Natural killer cell (primary cell): ENCODE measurements around the gene TMX1. TPM values are rescaled to one million over a fixed set of nuclear protein-coding genes. Genes with fewer than 3 reads are reported as not detected.

Experiments used
- ATAC-seq, 3 donors: fragments of 150-1000 bp in 2 of 3; fragments of 200-7000 bp in 1 of 3; cut with Tn5 transposase; 1 replicate in 1 of 3; 2 replicates in 2 of 3; pipeline ENCODE4 v1.10.0; 2021; ENCODE audit warnings: mild to moderate bottlenecking in 2 of 3, moderate library complexity in 2 of 3
- DNase-seq, 2 donors: peaks; one replicate each; pipeline versions ENCODE4 v3.0.0 to v3.0.0-alpha.2; 2013 to 2021; ENCODE audit warnings: mixed read lengths in 1 of 2
- H3K27ac ChIP-seq: one replicate; pipeline ENCODE4 v1.5.1; 2013; ENCODE audit warnings: mild to moderate bottlenecking, low read length
- H3K27me3 ChIP-seq: one replicate; pipeline ENCODE4 v1.6.1; 2013; ENCODE audit warnings: low read length; ENCODE audit not compliant: control insufficient read depth, insufficient read depth
- H3K36me3 ChIP-seq: one replicate; pipeline ENCODE4 v1.6.1; 2013; ENCODE audit warnings: low read length; ENCODE audit not compliant: control insufficient read depth, insufficient read depth
- H3K4me1 ChIP-seq: one replicate; pipeline ENCODE4 v1.6.1; 2013; ENCODE audit warnings: low read length; ENCODE audit not compliant: control insufficient read depth, insufficient read depth
- H3K4me3 ChIP-seq: one replicate; pipeline ENCODE4 v1.5.1; 2013; ENCODE audit warnings: low read length
- H3K9me3 ChIP-seq: one replicate; pipeline ENCODE4 v1.6.1; 2013; ENCODE audit warnings: low read length; ENCODE audit not compliant: control insufficient read depth, insufficient read depth
- H3K27ac Mint-ChIP-seq, 2 donors: one replicate each; pipeline ENCODE4 v1.8.0; 2022; ENCODE audit warnings: mild to moderate bottlenecking in 2 of 2, mixed read lengths in 2 of 2, moderate library complexity in 1 of 2
- H3K27me3 Mint-ChIP-seq, 2 donors: one replicate each; pipeline ENCODE4 v1.8.0; 2022; ENCODE audit warnings: low read depth in 2 of 2, mixed read lengths in 2 of 2
- H3K36me3 Mint-ChIP-seq: one replicate; pipeline ENCODE4 v1.8.0; 2022; ENCODE audit warnings: mixed read lengths
- H3K4me1 Mint-ChIP-seq, 2 donors: one replicate each; pipeline ENCODE4 v1.8.0; 2022; ENCODE audit warnings: mixed read lengths in 2 of 2
- H3K4me3 Mint-ChIP-seq: one replicate; pipeline ENCODE4 v1.8.0; 2022; ENCODE audit warnings: mild to moderate bottlenecking, moderate library complexity, mixed read lengths
- H3K9me3 Mint-ChIP-seq, 2 donors: one replicate each; pipeline ENCODE4 v1.8.0; 2022; ENCODE audit warnings: mixed read lengths in 2 of 2
- WGBS: methylation state at CpG from one replicate; pipeline ENCODE4 v1.1.7; 2013; ENCODE audit warnings: missing lambda C conversion rate; ENCODE audit not compliant: insufficient coverage; 5-methylcytosine and 5-hydroxymethylcytosine counted together
- intact Hi-C: fragments of 100-400 bp; cut with micrococcal nuclease; formaldehyde crosslinking; loops from one replicate; pipeline ENCODE4 v1.14.2; 2022
- total RNA-seq, 4 donors: library from RNA; stranded (reverse); fragments of 120-200 nt in 1 of 4; gene quantifications; one replicate each; pipeline versions ENCODE4 v1.2.3 to v1.2.4, GENCODE V29; 2013 to 2022
- TF ChIP-seq, protein P1 (sequence below): fragments of 200-600 bp; IDR thresholded peaks from one replicate; pipeline ENCODE4 v1.8.0; 2022; ENCODE audit warnings: antibody characterized with exemption

Gene TMX1
- total RNA-seq, 3 donors from 2014 or later (not counting 1 experiment from before 2014, with no cell fraction given), result 17.4 to 27.4 (median 25.8) TPM

DNA sequence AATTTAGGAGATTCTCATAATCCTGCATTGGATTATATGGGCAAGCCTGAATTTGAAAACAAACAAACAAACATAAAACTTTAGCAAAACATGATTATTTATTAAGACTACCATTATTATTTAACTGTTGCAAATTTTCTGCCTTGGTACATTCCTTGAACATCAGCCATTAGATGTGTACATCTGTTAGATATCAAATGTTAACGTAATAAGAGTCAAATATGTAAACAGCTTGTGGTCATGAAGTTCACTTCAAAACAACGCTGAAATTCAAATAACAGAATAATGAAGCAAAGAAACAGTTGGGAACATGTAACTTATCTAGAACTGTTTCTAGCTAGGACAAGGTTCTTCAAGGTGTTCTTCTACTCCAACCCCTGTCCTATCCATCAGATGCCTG is 14.3 kb upstream of the TMX1 start:
- intact Hi-C loops, result no loop called here
- Histone ChIP-seq H3K27ac (no peak overlapping the region), H3K4me3 (no peak overlapping the region), H3K4me1 (no peaks in the 10 kb centered on the region), H3K9me3 (peaks cover 6% of the 10 kb centered on the region), H3K36me3 (no peaks in the 10 kb centered on the region), H3K27me3 (no peaks in the 10 kb centered on the region)
- Mint-ChIP-seq H3K36me3 (peaks cover 7% of the 10 kb centered on the region), H3K4me3 (no peak overlapping the region), H3K9me3 (no peaks in the 10 kb centered on the region), H3K27ac (no peak overlapping the region), H3K27me3 (no peaks in the 10 kb centered on the region), H3K4me1 (no peaks in the 10 kb centered on the region)
- TF ChIP-seq, protein P1, sequence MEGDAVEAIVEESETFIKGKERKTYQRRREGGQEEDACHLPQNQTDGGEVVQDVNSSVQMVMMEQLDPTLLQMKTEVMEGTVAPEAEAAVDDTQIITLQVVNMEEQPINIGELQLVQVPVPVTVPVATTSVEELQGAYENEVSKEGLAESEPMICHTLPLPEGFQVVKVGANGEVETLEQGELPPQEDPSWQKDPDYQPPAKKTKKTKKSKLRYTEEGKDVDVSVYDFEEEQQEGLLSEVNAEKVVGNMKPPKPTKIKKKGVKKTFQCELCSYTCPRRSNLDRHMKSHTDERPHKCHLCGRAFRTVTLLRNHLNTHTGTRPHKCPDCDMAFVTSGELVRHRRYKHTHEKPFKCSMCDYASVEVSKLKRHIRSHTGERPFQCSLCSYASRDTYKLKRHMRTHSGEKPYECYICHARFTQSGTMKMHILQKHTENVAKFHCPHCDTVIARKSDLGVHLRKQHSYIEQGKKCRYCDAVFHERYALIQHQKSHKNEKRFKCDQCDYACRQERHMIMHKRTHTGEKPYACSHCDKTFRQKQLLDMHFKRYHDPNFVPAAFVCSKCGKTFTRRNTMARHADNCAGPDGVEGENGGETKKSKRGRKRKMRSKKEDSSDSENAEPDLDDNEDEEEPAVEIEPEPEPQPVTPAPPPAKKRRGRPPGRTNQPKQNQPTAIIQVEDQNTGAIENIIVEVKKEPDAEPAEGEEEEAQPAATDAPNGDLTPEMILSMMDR, result no peak
- 100% methylated on average over 1 of the region's 2 CpGs for WGBS
- ATAC-seq (no peak), DNase-seq (no peak)

DNA sequence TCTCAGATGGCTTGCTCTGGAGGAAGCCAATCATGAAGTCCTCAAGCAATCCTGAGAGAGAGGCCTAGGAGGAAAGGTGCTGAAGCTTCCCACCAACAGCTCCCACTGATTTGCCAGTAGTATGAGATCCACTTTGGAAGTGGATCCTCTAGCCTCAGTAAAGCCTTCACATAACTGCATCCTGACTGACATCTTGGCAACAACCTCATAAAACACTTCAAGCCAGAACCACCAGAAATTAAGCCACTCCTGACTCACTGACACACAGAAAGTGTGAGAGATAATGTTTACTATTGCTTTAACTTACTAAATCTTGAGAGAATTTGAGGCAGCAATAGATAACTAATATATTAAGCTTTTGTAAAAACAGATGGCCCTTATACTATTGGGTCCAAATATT is 11.7 kb upstream of the TMX1 start:
- intact Hi-C loops, result no loop called here
- Mint-ChIP-seq H3K4me1 (no peaks in the 10 kb centered on the region), H3K27me3 (peaks cover 0 to 4% of the 10 kb centered on the region in 2 donors), H3K36me3 (peaks cover 7% of the 10 kb centered on the region), H3K4me3 (no peak overlapping the region), H3K9me3 (no peaks in the 10 kb centered on the region), H3K27ac (no peak overlapping the region)
- TF ChIP-seq, protein P1, result no peak
- Histone ChIP-seq H3K27me3 (no peaks in the 10 kb centered on the region), H3K4me1 (no peaks in the 10 kb centered on the region), H3K27ac (no peak overlapping the region), H3K36me3 (no peaks in the 10 kb centered on the region), H3K9me3 (no peaks in the 10 kb centered on the region), H3K4me3 (no peak overlapping the region)
- ATAC-seq, result no peak
- DNase-seq, result no peak

DNA sequence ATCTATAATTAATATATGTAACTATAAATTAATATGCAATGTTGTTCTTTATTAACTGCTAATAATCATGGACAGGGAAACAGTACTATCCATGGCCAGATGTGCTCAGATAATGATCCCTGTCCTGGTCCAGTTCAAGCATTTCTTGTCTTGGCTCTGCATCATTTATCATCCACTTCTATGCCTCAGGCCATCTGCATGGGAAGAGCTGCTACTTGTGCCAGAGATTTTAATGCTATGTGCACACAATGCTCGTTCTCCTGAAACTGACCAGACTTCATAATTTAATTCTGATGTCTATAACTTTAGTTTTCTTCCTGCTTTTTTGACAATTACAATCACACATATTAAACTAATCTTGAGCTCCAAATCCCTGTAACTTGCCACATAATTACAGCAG is 11.2 kb upstream of the TMX1 start:
- H3K27me3 Mint-ChIP-seq, result peaks cover 0 to 4% of the 10 kb centered on the region in 2 donors
- Histone ChIP-seq H3K27me3 (no peaks in the 10 kb centered on the region), H3K4me1 (no peaks in the 10 kb centered on the region), H3K9me3 (no peaks in the 10 kb centered on the region), H3K27ac (no peak overlapping the region), H3K36me3 (no peaks in the 10 kb centered on the region), H3K4me3 (no peak overlapping the region)
- no peak overlapping the region for H3K4me3 Mint-ChIP-seq
- DNase-seq (no peak), ATAC-seq (no peak)
- H3K27ac Mint-ChIP-seq, result no peak overlapping the region
- WGBS, result 89% methylated on average over 1 of the region's 1 CpG
- H3K36me3 Mint-ChIP-seq, result peaks cover 7% of the 10 kb centered on the region
- intact Hi-C loops, result no loop called here
- TF ChIP-seq, protein P1, result no peak
- no peaks in the 10 kb centered on the region for H3K4me1 Mint-ChIP-seq
- no peaks in the 10 kb centered on the region for H3K9me3 Mint-ChIP-seq

DNA sequence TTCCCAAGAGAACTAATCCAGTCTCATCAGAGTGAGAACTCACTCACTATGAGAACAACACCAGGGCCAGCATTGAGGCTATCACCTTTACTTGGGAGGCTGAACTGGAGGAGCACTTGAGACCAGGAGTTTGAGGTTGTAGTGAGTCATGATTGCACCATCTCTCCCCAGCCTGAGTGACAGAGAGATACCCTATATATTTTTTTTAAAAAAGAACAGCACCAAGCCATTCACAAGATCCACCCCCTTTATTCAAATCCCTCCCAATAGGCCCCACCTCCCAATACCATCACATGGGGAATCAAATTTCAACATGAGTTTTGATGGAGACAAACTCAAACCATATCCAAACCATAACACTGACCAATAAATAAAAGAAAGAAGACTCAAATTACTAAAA is 3.7 kb upstream of the TMX1 start:
- Mint-ChIP-seq H3K27ac (no peak overlapping the region), H3K4me3 (no peak overlapping the region), H3K4me1 (peaks cover 0 to 5% of the 10 kb centered on the region in 2 donors), H3K9me3 (no peaks in the 10 kb centered on the region), H3K27me3 (peaks cover 0 to 4% of the 10 kb centered on the region in 2 donors), H3K36me3 (no peaks in the 10 kb centered on the region)
- TF ChIP-seq, protein P1, result no peak
- Histone ChIP-seq H3K27ac (no peak overlapping the region), H3K4me1 (peaks cover 6% of the 10 kb centered on the region), H3K9me3 (no peaks in the 10 kb centered on the region), H3K27me3 (no peaks in the 10 kb centered on the region), H3K4me3 (no peak overlapping the region), H3K36me3 (no peaks in the 10 kb centered on the region)
- DNase-seq, result no peak
- no peak for ATAC-seq
- intact Hi-C loops, result no loop called here
